ENCODE results near the gene OR8D1.

DNA sequence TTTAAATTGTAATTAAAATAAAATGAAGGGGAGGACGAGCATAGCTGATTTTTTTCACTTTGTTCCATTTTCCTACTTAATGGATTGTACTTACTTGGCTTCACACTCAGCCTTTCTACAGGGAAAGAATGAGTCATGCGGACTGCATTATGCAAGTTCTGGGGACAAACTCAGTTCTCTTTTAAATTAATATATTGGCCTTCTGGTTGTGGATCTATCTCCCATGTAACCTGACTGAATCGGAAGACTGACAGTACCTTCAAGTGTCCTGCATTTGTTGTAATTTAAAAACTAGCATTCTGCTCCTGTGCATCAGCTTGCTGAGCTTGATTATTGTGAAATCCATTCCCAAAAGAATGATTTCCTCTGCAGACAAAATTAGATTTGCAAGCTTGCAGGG lies 12.2 kb downstream of the OR8D1 start:
- TF ChIP-seq, protein P1, sequence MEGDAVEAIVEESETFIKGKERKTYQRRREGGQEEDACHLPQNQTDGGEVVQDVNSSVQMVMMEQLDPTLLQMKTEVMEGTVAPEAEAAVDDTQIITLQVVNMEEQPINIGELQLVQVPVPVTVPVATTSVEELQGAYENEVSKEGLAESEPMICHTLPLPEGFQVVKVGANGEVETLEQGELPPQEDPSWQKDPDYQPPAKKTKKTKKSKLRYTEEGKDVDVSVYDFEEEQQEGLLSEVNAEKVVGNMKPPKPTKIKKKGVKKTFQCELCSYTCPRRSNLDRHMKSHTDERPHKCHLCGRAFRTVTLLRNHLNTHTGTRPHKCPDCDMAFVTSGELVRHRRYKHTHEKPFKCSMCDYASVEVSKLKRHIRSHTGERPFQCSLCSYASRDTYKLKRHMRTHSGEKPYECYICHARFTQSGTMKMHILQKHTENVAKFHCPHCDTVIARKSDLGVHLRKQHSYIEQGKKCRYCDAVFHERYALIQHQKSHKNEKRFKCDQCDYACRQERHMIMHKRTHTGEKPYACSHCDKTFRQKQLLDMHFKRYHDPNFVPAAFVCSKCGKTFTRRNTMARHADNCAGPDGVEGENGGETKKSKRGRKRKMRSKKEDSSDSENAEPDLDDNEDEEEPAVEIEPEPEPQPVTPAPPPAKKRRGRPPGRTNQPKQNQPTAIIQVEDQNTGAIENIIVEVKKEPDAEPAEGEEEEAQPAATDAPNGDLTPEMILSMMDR (IDR thresholded peaks at IDR 0.05) = no peak
- TF ChIP-seq POLR2A (IDR thresholded peaks at IDR 0.05) (no peak), POLR2AphosphoS5 (IDR thresholded peaks at IDR 0.05) (no peak)

Data from stomach (tissue), 4 donors.